Thyroid gland (tissue), 4 donors: ENCODE data around the gene PSD4.

ENCODE experiments used
- POLR2A ChIP-seq, 2 donors: fragments of 450-650 bp; IDR thresholded peaks; one replicate each; pipeline ENCODE4 v1.6.1; 2017; ENCODE audit warnings: antibody characterized with exemption in 2 of 2, mild to moderate bottlenecking in 2 of 2, moderate library complexity in 1 of 2
- TF ChIP-seq, protein P1 (sequence below), 6 experiments: fragments of 200-600 bp in 3 of 6; fragments of 450-650 bp in 3 of 6; sonication (generic) in 3 of 6; IDR thresholded peaks; one replicate each; pipeline ENCODE4 v1.5.1; 2016 to 2019; ENCODE audit warnings: antibody characterized with exemption in 6 of 6, mild to moderate bottlenecking in 2 of 6, inconsistent platforms in 1 of 6, moderate library complexity in 1 of 6

DNA sequence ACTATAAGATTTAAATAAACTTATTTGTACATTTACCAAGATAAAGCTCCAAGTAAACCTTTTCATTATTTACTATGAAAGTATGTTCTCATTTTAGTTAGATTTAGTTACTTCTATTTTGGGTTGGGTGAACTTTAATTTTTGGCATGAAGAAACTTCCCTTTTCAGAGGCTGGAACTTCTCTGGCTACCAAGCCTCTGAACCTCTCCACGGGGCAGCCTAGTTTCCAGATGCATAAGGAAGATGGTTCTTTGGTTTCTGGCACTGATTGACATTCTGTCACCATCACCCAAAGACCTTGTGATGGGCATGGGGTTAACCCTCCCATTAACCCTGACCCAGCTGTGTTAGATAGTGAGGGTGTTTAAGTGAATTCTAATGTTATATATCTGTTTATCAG lies 17.1 kb downstream of the PSD4 start:
- no peak for TF ChIP-seq POLR2A (IDR thresholded peaks at IDR 0.05)
- TF ChIP-seq, protein P1, sequence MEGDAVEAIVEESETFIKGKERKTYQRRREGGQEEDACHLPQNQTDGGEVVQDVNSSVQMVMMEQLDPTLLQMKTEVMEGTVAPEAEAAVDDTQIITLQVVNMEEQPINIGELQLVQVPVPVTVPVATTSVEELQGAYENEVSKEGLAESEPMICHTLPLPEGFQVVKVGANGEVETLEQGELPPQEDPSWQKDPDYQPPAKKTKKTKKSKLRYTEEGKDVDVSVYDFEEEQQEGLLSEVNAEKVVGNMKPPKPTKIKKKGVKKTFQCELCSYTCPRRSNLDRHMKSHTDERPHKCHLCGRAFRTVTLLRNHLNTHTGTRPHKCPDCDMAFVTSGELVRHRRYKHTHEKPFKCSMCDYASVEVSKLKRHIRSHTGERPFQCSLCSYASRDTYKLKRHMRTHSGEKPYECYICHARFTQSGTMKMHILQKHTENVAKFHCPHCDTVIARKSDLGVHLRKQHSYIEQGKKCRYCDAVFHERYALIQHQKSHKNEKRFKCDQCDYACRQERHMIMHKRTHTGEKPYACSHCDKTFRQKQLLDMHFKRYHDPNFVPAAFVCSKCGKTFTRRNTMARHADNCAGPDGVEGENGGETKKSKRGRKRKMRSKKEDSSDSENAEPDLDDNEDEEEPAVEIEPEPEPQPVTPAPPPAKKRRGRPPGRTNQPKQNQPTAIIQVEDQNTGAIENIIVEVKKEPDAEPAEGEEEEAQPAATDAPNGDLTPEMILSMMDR (IDR thresholded peaks at IDR 0.05) = no peak
